GM21619 (cell line): Measurements from ENCODE around the gene LRRN1.

Source experiments
- ATAC-seq: cut with Tn5 transposase; IDR thresholded peaks from one replicate; pipeline ENCODE4 v1.9.1; 2021; ENCODE audit not compliant: unreplicated experiment

The LRRN1 gene

DNA sequence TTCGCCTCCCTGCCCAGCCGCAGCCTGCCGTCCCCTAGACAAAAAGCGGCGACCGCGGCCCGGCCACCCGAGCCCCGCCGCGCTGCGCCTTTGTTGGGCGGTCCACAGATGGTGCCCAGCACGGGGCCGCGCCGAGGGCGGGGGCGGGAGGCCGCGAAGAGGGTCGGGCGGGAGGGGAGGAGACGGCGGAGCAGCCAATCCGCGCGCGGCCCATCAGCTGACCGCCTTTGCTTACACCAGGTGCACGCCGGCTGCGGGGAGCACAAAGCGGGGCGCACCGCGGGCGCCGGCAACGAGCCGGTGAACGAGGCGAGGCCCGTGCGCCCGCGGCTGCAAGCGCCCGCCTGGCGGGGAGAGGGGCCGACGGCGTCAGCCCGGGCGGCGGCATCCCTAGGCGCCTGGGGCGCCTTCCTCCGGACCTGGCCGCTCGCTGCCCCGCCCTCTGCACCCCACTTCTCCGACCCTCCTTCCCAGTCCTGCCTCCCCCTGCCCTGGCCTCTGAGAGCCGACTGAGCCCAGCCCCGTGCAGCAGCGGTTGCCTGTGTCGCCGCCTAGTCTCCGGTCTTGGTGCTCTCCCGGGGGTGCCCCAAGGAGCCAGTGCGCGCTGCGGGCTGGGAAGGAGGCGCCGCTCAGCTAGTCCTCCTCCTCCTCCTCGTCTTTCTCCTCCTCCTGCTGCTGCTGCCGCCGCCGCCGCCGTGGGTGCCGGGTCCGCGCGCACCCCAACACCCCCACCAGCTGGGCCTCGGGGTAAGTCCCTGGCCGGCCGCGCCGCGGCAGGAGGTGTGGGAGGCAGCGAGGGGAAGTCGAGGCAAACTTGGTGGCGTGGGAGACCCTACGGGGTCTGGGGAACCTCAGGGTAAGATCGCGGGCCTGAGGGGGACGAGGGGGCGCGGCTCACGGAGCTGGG, at the start of gene LRRN1:
LRRN1 (plus strand) TSS at position 259 of the 907 bp plus-strand sequence. CDS start 45,211 bp downstream, outside the sequence.
- peak; percentile 54 for ATAC-seq

DNA sequence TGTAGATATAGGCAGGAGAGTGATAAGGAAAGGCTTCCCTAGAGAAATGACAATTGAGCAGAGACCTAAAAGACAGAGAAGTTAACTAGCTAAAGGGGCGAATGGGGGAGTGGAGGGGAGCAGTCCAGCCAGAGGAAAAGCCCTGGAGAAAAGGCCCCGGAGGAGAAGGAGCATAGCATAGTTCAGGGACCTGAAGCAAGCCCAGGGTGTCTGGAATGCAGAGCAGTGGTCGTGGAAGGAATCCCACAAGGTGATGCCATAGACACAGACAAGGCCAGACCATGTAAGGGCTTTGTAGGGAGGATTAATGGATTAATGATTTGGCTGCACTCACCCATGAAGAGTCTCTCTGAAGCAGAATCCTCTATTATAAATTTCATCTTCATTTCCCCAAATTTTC, 45.8 kb upstream of the LRRN1 start:
- no peak for ATAC-seq

DNA sequence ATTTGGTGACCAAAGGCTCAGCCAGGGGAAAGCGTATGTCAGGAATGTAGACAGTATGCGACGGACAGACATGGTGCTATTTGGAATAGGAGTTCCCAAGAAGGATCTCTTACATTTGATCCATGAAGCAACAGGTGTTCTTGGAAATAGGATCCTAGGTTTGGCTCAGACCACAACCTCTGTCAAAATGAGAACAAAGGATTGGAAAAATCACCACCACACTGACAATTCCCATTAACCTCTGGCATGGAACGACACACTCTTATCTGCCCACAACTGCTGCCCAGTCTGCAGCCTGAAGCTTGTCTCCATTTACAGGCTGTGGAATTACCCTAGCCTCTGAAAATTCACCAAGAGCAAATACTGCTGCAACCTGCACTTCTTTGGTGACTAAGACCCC, 33.6 kb upstream of the LRRN1 start:
- ATAC-seq = no peak

DNA sequence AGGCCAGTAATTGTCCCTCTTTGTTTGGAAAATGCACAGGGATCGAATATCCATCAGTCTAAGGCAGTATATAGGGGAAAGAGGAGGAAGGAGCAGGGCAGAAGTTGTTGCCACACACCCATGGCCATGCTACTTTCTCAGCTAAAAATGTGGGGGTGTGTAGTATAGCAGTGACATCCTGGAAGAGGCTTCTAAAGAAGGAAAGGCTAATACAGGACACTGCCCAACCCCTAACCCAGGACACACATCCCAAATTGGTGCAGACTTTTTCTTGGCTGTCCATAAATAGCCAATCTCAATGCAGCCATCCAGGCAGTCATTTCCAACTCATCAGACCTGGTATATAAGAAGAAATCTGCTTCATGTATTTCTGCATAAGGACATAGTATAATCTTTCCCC, 33.1 kb upstream of the LRRN1 start:
- ATAC-seq = no peak

DNA sequence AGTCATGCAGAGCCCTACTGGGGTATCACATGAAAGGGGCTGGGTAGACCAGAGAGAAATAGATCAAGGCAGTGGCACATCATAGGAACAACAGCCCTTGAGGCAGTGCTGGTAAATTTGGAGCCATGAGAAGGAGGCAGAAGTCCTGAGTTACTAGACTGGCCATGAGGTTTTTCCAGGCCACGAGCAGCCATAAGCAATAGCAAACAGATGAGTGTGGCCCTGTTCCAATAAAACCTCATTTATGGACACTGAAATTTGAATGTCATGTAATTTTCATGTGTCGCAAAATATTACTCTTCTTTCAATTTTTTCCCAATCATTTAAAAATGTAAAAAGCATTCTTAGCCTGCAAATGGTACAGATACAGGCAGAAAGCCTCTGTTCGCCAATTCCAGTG, 28.1 kb upstream of the LRRN1 start:
- no peak for ATAC-seq

DNA sequence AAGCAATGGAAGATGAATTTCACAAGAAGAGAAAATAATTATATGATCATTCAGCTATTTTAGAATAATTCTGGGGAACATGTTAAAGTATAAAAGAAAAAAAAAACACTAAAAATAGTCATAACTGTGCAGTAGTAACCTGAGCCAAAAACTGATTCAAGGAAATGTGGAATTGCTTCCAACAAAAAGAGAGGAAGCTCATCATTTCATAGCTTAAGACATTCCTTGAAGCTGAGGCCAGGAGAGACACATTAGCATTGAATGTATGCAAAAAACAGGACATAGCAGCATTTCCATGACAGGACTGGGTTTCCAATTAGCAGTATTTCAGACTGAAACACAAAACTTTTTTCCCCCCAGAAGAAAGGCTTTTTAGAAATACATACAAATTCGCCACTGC, 27.7 kb upstream of the LRRN1 start:
- no peak for ATAC-seq

DNA sequence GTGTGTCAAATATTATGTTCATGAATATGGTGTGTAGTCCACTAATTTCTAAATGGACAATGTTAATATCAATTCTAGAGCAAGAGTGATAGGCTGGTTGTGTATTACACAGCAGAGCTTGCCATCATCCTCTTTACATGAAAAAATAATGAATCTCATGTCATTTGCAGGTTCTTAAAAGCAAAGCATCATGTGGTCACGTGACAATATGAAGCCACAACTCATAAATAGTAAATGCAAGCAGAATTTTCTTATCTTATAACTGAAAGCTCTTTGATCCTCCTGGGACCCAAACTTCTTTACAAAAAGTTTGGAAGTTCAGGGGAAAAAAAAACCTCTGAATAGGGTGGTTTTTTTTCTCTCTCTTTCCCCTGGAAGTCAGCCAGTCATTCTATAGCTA, 26.9 kb upstream of the LRRN1 start:
- no peak for ATAC-seq

DNA sequence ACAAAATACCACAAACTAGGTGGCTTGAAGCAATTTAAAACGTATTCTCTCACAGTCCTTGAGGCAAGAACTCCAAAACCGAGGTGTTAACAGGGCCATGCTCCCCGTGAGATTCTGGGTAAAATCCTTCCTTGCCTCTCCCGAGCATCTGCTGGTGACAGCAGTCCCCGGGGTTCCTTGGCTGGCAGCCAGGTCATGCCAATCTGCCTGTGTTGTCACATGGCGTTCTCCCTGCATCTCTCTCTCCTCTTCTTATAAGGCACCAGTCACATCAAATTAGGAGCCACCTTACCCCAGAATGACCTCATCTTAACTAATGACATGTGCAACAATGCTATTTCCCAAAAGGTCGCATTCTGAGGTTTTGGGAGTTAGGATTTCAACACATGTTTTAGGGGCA, 26.3 kb upstream of the LRRN1 start:
- ATAC-seq = no peak

DNA sequence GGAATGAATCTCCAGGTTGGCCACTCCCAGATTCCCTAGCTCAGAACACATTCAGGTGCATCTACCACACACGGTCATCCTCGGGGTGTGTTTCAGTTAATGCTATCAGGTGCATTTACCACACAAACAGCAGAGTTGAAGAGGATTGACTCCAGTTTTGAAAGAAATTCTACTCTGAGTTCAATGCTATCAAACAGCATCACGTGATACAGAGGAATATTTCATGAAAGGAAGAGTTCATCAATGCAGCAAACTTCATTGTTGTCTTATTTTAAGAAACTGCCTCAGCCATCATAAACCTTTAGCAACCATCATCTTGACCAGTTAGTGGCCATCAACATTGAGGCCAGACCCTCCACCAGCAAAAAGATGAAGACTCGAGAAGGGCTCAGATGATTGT, 22.6 kb upstream of the LRRN1 start:
- ATAC-seq = no peak

DNA sequence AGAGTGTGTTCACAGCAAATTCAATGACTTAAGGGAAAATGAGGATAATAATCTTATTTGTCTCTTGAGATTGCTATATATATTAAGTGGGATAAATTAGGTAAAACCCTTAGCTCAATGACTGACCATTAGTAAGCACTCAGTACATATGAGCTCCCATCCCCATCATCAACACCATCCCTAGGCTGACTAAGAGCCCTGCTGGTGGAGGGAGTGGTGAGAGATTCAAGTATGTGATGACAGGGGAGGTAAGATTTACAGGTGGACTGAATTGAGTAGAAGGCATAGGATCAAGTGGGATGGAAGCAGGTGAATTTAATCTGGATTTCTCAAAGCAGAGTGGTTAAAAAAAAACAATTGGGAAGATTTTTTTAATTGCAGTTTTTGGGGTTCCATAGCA, 21.0 kb upstream of the LRRN1 start:
- no peak for ATAC-seq

DNA sequence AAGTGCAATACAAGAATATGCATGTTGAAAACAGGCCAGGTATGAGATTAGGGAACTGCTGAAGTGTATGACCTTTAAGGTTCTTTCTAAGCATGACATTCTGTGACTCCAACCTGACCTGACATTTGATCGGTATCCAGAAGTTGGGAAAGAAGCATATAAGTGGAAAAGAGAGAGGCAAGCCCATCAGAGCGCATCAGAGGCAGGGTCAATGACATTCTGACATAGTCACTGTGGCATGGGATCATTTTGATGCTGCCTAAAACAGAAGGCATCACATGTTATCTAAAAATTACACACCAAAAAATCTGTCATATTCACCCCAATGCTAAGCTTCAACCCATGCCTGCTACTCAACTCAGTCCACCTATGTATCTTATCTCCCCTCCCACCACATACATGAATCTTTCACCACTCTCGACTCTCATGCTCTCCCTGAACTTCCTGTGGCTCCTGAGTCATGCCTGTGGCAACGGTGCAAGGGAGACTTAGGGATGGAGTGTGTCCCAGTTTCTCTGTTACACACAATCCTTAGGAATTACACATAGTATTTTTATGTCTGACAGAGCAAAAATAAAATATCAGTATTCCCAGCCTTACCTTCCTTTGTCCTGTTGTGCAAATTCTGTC, 20.5 kb upstream of the LRRN1 start:
- no peak for ATAC-seq

DNA sequence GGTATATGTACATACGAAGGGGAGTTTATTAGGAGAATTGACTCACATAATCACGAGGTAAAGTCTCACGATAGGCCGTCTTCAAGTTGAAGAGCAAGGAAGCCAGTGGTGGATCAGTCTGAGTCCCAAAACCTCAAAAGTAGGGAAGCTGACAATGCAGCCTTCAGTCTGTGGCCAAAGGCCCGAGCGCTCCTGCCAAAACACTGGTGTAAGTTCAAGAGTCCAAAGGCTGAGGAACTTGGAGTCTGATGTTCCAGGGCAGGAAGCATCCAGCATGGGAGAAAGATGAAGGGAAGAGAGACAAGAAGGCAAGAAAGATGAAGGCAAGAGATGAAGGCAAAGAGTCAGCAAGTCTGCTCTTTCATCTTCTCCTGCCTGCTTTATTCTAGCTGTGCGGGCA, 16.8 kb upstream of the LRRN1 start:
- ATAC-seq = no peak

DNA sequence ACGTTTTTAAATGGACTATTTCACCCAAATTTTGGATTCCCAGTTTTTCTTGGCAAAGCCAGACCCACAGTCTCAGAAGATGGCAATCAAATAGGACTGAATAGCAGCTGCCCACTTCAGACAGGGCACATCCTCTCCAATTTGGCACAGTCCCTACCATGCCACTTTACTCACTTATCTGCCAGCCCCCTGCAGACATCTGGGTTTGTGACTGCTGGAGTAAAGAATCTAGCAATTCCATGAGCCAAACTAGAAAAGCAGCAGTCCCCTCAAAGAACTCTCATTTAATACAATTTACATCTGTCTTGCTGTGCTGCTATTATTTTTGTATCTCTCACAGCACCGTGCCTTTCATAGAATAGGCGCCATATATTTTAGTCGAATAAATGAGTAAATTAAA, 16.0 kb upstream of the LRRN1 start:
- ATAC-seq = no peak

DNA sequence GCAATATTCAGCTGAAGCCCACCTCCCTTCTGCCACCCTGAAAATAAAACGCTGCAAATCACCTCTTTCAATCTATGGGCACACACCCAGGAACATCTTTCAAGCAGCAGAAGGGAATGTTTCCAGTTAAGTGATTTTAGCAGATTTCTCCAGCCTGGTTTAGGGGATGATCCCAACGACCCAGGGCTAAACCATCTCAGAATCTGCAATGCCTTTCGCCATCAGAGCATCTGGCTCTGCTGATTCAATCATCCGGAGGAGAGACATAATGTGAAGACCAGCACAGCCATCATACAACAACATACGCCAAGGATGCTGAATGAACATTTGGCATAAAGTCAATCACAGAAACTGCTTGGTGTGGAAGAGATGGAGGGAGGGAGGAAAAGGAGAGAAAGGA, 15.5 kb upstream of the LRRN1 start:
- ATAC-seq = no peak

DNA sequence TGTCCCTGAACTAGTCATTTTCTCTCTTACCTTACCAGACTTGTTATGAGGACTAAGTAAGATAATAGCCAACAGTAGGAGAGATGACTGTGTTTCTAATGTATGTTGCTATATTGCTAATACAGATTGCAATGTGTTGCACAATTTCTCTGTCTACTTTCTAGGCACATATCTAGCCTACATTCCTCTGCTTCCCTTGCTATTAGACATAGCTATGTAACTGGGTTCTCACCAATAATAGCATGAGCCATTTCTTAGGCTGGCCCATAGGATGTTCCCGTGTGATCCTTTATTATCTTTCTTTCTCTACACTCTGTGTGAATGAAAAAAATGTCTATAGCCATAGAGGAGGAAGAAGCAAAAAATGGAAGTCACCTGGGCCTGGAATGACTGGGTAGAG, 6.8 kb upstream of the LRRN1 start:
- no peak for ATAC-seq

DNA sequence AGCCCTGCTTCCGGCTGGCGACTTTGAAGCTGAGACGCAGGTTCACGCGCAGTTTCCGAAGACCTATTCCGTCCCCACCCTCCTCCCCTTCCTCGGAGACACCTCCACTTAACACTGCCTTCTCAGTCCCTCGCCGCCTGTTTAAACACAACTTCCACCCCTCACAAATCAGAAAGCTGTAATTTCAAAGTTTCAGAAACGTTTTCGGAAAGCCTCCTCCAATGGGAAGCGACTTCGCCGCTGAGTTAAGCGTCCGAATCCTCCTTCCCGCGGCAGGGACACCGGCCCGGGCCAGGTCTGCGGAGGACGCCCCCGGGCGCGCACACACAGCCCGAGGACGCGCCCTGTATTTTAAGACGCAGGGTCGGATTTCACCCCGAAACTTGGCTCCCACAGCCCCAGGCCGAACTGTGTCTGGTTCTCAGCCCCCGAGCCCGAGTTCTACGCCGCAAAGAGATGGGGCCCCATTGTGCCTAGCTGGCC, 559 bp upstream of the LRRN1 start:
- ATAC-seq = peak; percentile 56

DNA sequence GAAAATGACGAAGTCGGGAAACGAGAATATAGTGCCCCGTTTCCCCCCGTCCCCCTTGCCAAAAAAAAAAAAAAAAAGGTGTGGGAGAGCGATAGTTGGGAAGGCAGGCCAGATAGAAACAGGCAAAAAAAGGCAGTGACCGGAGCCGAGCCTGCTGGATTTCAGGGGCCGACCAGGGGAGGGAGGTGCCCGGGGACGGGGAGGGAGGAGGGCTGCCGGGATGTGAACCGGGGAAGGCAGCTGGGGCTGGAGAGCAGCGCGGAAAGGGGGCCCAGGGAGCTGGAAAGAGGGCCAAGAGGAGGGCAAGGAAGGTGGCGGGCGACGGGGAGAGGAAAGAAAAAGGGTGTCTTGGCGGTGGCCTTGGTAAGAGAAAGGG, 837 bp downstream of the LRRN1 start:
- no peak for ATAC-seq

DNA sequence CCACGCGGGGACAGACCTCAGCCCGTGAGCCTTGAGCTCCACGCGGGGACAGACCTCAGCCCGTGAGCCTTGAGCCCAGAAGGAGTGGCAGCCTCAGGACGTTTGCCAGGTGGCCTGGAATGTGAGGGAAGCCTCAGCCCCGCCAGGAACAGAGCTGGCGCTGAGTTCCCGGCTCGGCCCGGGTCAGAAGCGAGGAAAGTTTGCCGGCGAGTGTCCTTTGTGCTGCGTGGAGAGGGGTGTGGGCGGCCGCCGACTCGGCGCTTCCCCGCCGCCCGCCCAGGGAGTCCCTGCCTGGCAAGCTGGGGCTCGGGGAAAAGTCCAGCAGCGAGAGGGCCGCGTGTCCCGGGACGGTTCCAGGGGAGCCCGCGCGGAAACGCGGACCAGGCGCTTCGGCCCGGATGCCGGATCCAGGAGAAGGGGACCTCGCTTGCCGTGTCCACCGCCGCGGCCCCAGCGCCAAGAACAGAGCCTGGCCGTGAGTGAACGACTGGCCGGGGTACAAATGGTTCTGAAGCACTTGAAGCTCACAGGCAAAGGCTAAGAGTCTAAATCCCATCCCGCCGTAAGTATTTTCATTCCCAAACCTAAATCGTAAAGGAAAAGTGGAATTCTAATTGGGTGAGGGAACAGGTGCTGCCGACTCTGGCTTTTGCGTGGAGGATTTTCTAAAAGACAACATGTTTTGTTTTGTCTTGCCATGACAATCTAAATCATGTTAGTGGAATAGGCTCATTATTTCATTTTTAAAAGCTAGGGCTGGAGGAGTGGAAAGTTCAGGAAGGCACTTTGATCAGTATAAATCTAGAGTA, 1.7 kb downstream of the LRRN1 start:
- ATAC-seq = no peak

DNA sequence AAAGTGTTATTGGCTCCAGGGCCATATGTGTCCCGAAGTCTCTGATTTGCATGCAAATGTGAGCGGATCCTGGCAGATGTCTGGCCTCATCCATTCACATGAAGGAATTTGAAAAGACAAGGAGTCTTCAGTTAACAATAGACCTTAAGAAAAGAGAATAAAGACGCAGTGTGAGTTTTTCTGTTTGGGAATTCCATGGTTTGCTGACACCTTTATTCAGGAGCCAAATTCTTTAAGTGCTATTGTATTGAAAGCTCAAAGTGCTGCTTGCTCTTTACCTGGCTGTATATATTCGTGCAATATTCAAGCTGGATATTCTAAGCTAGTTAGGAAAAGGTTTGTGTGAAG, 2.2 kb downstream of the LRRN1 start:
- ATAC-seq = no peak

DNA sequence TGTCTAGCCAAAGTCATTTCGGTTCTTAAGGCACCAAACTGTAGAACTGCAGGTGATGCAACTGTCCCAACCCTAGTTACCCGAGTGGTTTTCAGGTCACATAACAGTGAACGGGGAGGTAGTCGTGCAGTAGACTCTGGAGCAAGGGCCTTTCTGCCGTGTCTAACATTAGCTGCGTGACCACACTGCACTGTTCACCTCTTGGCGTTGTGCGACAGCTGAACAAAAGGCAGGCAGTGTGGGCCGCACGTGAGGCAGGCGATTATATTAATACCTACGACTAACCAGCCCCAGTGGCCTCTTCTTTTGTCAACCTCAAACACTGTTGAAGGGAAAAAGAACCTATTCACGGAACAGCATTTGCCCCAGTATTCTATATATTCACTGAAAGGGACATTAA, 2.8 kb downstream of the LRRN1 start:
- no peak for ATAC-seq

DNA sequence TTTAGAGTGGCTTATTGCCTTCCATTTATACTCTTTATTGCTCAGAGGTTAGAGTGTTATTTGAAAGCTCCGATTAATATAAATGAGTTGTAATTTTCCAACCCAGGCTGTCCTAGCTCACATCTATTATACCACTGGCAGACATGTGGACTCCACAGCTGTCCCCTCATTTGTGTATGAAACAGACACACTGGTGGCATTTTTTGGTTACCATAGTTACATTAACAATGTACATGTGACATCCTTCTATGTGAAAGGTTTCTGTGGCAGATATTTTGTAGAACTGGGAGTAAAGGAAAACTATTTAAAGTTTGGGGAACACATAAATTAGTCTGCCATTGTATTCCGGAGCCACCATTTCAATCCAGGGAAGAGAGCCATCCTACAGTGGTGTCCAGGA, 5.3 kb downstream of the LRRN1 start:
- ATAC-seq = no peak

DNA sequence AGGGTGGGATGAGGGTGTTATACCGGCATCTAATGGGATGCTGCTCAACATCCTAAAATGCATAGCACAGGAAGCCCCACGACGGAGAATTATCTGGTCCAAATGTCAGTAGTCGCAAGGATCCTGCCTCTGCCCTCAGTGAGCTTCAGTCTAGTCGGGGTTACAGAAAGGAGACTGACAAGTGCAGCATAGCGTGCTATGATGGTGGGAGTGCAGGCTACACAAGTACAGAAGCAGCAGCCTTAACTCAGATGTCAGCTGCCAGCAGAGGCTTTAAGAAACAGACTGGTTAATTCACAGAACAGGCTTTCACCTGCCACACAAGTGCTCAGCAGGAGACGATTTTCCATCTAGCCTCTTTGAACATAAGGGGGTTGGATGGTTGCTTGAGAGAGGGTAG, 6.9 kb downstream of the LRRN1 start:
- ATAC-seq = no peak
